NCI-H146 (cell line): Measurements from ENCODE around the gene ALKBH6.
"Not testable (repeated sequence)": the region's sequence is repeated elsewhere in the genome, so short reads cannot be mapped to it uniquely, and the experiment has no call there.

ENCODE experiments used
- DNase-seq: peaks from one replicate; lab custom pipeline; 2025; lab: John Stamatoyannopoulos, UW

Gene ALKBH6

GRCh38 chr19:36014012-36014924 lies at the start of gene ALKBH6:
ALKBH6 (minus strand) TSS chr19:36014213; CDS start chr19:36013397, 816 bp downstream.
- DNase-seq, result peak; percentile 100

- DNase-seq, result no peak
Observed at GRCh38 chr19:36061367-36061766, 47.4 kb upstream of the ALKBH6 start.

GRCh38 chr19:36060430-36060829 lies 46.4 kb upstream of the ALKBH6 start:
- no peak for DNase-seq

- DNase-seq, result no peak
Observed at GRCh38 chr19:36059180-36059910, 45.3 kb upstream of the ALKBH6 start.

- no peak for DNase-seq
Observed at GRCh38 chr19:36058481-36059179, 44.6 kb upstream of the ALKBH6 start.

- DNase-seq, result peak; percentile 97
Observed at GRCh38 chr19:36054733-36055686, 41.0 kb upstream of the ALKBH6 start, which contains the start of gene WDR62. WDR62 (plus strand) TSS chr19:36054897; CDS start chr19:36054972, 75 bp downstream.

GRCh38 chr19:36054119-36054732 lies 40.2 kb upstream of the ALKBH6 start, which contains the start of gene THAP8:
THAP8 (minus strand) TSS chr19:36054285; CDS start chr19:36054217, 68 bp downstream.
- DNase-seq, result peak; percentile 99

GRCh38 chr19:36051637-36052036 lies 37.6 kb upstream of the ALKBH6 start:
- DNase-seq, result peak; percentile 22

GRCh38 chr19:36051236-36051635 lies 37.2 kb upstream of the ALKBH6 start:
- peak; percentile 32 for DNase-seq

- no peak for DNase-seq
Observed at GRCh38 chr19:36049080-36049698, 35.2 kb upstream of the ALKBH6 start.

- no peak for DNase-seq
Observed at GRCh38 chr19:36047835-36048234, 33.8 kb upstream of the ALKBH6 start.

- no peak for DNase-seq
Observed at GRCh38 chr19:36046443-36047050, 32.5 kb upstream of the ALKBH6 start.

GRCh38 chr19:36043952-36044351 lies 29.9 kb upstream of the ALKBH6 start:
- no peak for DNase-seq

- DNase-seq, result no peak
Observed at GRCh38 chr19:36041831-36042230, 27.8 kb upstream of the ALKBH6 start.

GRCh38 chr19:36041092-36041491 lies 27.1 kb upstream of the ALKBH6 start:
- not testable (repeated sequence) for DNase-seq

GRCh38 chr19:36040495-36040894 lies 26.5 kb upstream of the ALKBH6 start:
- no peak for DNase-seq

- peak; percentile 91 for DNase-seq
Observed at GRCh38 chr19:36032251-36033104, 18.5 kb upstream of the ALKBH6 start, which contains the start of gene CLIP3. CLIP3 (minus strand) TSS chr19:36032873; CDS start chr19:36032357, 516 bp downstream.

- DNase-seq, result no peak
Observed at GRCh38 chr19:36031308-36031707, 17.3 kb upstream of the ALKBH6 start.
